Measurements from ENCODE around the gene SLC25A39. TPM values are rescaled to one million over a fixed set of nuclear protein-coding genes. Genes with fewer than 3 reads are reported as not detected.
A peak's percentile ranks its signal among the peaks of the same experiment; 100 is the strongest.

Gene SLC25A39
- total and polyA plus RNA-seq, 9 of the 15 experiments (the other 6 are each of a cell fraction or from before 2014, with no cell fraction given): 4.8 to 267 (median 140) TPM

GRCh38 chr17:44283344-44284023, 41.1 kb downstream of the SLC25A39 start (continued):
- TF ChIP-seq ZNF318 (IDR thresholded peaks at IDR 0.05; ENCODE audit: borderline replicate concordance in 1 of 2, low read depth in 1 of 2) (no peak), HOXB6 (CRISPR knock-in tag; IDR thresholded peaks at IDR 0.05; ENCODE audit: borderline replicate concordance) (no peak), ZKSCAN1 (IDR thresholded peaks at IDR 0.05; ENCODE audit: low read depth, low read length) (no peak), RREB1 (CRISPR knock-in tag; IDR thresholded peaks at IDR 0.05) (no peak), RBM25 (IDR thresholded peaks at IDR 0.05; ENCODE audit: low read depth, low read length, severe bottlenecking) (peak; percentile 67), FOXK1 (CRISPR knock-in tag; IDR thresholded peaks at IDR 0.05; ENCODE audit: borderline replicate concordance) (no peak), TRIM24 (IDR thresholded peaks at IDR 0.05) (no peak), DMBX1 (CRISPR knock-in tag; IDR thresholded peaks at IDR 0.05; ENCODE audit: borderline replicate concordance) (peak; percentile 8; the same call in 1 of the 2 replicates), HDAC8 (tag; IDR thresholded peaks at IDR 0.05) (no peak), ELF1 (tag; IDR thresholded peaks at IDR 0.05) (no peak), LARP7 (IDR thresholded peaks at IDR 0.05) (no peak), CTBP1 (IDR thresholded peaks at IDR 0.05; ENCODE audit: borderline replicate concordance) (no peak)
- TF ChIP-seq, protein P1, sequence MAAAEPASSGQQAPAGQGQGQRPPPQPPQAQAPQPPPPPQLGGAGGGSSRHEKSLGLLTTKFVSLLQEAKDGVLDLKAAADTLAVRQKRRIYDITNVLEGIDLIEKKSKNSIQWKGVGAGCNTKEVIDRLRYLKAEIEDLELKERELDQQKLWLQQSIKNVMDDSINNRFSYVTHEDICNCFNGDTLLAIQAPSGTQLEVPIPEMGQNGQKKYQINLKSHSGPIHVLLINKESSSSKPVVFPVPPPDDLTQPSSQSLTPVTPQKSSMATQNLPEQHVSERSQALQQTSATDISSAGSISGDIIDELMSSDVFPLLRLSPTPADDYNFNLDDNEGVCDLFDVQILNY (CRISPR knock-in tag; IDR thresholded peaks at IDR 0.05): no peak
